GM19452 (cell line): ENCODE data around the gene SHF.
"Not testable (repeated sequence)": the region's sequence is repeated elsewhere in the genome, so short reads cannot be mapped to it uniquely, and the experiment has no call there.

Source experiments
- ATAC-seq: cut with Tn5 transposase; IDR thresholded peaks from one replicate; pipeline ENCODE4 v1.9.1; 2021; ENCODE audit not compliant: unreplicated experiment

SHF gene

GRCh38 chr15:45187894-45188830, at the start of gene SHF:
Gene SHF (minus strand): TSS chr15:45187966. CDS start chr15:45187951, 15 bp downstream.
- ATAC-seq: no peak

DNA sequence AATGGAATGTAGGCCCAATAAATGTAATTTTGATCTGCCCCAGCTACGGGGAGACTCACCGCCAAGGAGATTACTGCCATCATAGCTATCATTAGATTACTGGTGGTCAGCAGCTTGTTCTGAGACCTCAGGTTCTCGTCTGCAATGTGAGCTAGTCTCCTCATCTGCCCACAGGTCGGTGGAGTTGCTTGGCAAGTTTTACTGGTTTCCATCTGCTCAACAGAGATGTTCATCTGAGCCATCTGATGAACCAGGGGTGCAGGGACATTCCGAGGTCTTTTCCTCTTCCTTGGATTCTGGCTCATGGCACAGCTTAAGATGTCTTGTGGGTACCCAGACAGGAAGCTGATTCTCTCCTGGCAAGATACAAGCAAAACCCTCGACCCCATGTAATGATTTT, 49.0 kb upstream of the SHF start:
- not testable (repeated sequence) for ATAC-seq

DNA sequence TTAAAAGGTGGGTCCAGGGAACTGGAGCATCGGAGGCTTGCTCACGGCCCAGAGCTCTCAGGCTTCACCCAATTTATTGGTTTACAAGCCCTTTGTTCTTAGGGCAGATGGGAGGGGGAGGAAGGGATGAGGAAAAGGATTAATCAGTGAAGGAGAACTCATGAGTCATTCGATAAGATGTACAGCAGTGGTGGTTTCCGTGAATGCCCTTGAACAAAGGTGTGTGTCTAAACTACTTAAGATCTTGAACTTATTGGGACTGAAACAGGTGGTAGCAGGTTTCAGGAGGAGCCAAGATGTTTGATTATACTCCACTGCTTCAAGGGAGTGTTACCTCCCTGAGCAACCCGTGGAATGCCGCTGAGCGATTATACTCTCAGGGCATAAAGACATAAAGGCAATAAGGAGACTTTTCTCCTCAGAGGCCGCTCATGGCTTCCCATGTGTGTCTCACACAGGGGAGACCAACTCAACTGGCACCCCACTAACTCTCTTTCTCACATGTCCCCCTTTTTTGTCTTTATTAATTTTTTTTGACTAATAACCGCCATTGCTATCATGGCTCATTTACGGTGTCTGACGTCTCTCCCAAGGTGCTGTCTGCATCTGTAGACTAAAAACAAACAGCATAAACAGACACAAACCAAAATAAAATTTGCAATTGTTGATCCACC, 46.9 kb upstream of the SHF start:
- no peak for ATAC-seq

- no peak for ATAC-seq
Observed at GRCh38 chr15:45231864-45232562, 44.2 kb upstream of the SHF start.

GRCh38 chr15:45231132-45231531, 43.4 kb upstream of the SHF start:
- ATAC-seq: no peak

DNA sequence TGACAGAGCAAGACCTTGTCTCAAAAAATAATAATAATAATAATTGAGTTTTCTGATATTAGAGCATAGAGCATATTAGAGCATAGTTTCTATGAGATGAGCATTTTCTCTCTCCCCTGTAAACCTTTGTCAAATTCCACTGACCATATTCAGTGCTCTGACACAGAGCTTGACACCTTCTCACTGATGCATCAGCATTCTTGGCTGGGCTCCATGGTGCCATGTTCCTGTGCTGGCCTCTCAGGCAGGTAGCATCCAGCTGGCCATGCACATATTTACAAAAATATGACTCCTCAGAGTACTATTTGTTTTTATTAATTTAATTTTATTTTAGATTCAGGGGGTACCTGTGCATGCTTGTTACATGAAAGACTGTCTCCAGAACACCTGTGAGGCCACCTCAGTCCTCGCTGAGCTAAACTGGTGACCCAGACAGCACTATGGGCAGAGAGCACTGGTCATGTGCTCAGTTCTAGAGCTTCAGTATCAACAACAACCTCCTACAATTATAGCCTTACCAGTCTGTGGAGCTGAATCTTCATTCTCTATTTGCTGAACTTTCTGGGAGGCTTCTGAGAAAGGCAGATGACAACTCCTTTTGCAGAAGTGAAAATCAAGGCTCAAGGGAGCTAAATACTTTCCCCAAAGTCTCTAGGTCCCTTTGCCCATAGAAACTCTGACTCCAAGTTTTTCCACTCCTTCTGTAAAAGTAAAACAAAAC, 42.6 kb upstream of the SHF start:
- no peak for ATAC-seq

DNA sequence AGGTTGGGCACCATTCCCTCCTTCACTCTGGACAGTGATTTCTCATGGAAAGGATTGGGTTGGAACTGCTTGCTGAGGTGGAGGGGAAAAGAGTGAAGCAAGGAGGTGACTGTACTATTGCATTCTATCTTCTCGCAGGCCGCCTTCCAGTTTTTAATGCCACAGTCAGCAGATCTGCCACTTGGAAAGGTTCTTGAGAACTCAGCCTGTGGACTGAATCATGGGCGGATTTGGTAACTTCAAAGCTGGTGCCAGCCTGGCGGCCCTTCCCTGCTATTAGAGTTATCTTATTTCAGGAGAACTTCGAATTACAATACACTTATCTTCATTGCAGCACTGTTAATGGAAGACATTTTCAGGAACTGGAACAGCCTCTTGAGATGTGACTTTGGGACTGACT, 41.2 kb upstream of the SHF start:
- no peak for ATAC-seq

GRCh38 chr15:45225506-45226273, 37.9 kb upstream of the SHF start:
- no peak for ATAC-seq

DNA sequence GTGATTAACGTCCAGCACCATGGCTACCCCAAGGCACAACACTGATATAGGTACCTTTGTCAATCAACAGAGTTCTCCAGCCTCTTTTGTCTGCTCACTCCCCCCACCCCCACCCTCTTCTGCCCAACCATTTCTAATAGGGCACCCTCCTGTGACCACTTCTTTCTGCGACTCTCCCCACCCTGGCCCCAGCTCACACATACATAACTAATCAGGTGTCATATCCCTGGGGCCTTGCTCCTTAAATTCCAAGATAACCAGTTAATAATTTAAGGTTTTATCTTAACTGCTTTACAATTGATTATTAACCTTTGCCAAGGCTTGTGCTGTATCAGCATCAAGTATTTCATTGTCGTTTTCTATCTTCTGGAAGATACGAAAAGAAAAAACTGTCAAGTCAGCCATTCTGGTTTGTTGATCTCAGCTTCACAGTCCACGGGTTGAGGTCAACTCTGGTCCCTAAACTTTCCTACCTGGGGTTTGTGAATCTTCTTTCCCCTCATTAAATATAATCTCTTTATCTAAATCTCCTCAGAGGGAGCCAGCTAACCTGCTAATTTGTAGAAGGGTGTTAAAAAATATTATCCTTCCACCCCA, 37.0 kb upstream of the SHF start:
- ATAC-seq: no peak

DNA sequence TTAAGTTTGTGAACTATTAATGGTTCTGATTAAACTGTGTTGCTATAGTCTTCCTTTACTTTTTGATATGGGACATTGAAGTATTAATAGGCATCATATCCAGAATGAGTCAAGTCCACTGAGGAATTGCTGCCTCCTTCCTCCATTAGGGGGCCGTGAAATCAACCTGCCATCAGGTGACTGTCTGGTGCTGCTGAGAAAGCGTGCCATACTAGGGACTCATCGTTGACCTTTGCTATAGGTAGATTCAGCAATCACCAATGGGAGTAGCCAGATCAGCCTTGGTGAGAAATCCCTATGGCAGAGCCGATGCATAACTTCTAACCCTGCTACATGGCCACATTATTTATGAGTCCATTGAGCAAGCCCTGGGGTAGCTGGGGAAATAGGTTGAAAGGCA, 34.2 kb upstream of the SHF start:
- no peak for ATAC-seq

DNA sequence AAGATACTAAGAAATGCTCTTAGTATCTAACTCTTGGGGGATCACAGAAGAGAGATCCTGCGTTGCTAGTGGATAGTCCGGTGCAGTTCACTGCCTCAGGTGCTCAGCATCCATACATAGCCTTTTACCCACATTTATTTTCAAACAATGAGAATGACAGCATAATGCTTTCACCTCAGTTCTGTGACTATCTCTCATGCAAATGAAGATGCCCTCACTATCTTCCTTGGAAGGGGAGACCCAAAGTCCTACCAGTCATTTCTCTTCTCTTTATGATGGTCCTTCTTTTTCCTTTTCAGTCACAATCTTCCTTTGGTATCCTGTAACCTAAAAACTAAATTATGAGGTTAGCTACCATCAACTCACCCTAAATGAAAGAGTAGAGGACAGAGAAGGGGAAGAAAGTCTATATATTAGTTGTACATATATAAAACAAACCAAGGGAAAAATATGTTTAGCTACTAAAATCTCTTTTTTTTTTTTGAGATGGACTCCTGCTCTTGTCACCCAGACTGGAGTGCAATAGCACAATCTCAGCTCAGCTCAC, 33.4 kb upstream of the SHF start:
- ATAC-seq: no peak

GRCh38 chr15:45212493-45212892, 24.7 kb upstream of the SHF start:
- ATAC-seq: no peak

DNA sequence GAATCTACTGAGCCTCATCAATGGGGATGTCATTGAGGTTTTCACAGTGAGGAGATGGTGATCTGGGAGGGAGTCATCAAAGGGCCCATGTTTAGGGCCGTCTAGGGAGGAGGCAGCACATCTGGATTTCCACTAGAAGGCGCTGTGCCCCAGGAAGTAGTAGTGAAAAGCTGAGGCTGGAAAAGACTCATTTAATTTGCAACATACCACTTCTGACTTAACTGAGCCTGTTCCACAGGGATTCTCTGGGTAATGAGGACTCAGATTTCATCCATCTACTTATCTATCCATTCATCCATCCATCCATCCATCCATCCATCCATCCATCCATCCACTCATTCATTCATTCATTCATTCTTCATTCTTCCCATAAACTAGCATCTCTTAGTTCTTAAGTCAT, 17.4 kb upstream of the SHF start:
- ATAC-seq: no peak

DNA sequence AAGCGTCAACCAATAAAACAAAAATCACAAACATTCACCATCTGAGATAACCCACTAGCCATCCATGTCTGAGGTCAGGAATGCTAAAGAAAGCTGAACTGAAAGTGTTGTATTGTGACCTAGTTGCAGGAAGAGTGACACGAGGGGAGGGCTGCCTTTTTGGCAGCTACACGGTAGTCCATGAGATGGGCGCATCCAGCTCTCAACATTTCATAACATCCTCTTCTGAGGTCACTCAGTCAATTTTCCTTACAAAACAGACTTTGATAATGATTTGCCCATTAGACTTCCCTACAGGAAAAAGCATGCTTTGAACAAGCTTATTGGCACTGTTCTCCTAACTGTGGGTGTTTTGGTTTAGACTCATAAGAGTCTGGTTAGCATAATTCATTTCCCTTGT, 15.4 kb upstream of the SHF start:
- ATAC-seq: no peak

DNA sequence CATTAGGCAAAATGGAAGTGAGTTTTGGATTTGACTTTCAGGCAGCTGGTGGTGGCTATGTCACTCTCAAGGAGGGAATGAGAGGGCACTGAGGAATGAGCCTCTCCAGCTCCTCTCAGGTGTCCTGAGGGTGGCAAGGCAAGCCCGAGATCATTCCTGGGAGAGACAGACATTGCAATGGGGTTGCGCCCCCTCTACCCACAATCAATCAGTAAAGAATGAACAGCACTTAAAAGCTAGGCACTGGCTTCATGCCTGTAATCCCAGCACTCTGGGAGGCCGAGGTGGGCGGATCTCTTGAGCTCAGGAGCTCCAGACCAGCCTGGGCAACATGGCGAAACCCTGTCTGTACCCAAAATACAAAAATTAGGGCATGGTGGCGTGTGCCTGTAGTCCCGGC, 14.1 kb upstream of the SHF start:
- no peak for ATAC-seq

- ATAC-seq: no peak
Observed at GRCh38 chr15:45201557-45201859, 13.7 kb upstream of the SHF start.

DNA sequence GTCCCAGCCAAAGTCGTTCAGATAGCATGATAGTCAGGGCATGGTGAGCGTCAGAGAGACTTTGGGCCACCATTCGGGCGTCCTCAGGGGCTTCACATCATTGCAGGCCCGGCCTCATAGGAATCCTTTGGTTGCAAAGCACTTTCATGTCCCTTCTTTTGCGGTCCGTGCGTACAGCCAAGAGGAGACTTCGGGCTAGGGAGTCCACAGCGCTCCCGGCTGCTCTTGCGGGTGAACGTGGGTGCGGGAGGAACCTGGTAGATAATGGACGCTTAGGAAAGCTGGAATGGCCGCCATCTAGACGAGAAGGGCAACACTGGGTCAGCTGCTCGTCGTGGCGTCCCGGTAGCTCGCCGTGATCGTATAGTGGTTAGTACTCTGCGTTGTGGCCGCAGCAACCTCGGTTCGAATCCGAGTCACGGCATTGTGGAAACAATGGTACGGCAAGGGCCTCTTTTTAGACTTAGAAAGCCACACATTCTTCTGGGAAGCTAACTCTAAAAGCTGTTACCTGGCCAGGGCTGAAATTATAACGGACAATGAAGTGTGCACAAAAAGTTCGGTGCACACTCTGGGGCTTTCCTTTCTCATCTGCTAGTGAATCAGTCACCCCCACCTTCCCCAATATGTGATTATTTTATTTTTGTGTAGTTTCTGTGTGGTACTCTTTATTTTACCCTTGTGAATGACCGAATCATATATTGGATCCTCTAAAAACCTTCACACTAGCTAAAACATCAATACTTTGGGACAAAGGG, 13.2 kb upstream of the SHF start:
- ATAC-seq: peak; percentile 19

DNA sequence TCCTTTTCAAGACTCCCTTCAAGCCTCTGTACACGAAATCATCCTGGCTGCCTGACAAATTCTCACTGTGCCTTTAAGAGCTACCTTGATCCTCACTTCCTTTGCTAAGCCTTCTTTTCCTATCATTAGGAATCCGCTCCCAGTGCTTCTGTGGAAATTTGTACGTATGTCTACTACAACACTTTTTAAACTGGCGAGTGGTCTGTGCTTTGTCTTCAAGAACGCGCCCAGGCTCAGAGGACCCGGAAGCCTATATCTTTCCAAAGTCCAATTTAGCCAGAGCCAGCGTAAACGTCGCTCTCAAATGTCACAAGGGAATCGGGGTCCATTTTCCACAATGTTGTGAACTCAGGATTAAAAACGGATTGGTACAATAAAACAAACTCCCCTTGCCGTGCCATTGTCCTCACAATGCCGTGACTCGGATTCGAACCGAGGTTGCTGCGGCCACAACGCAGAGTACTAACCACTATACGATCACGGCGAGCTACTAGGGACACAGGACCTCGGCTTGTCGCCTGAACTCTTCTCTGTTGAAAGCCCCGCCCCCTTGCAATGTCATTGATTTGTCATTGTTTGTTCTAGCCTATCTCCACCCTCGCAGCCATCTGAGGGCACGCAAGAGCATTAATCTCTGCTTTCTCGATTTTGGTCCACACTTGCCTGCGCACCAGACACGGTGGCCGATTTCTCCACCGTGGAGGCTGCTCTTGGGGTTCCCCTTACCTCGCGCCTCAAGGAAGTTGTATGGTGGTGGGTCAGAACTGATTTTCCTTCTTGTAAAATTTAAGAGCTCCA, 12.4 kb upstream of the SHF start:
- peak; percentile 47 for ATAC-seq
